GM20431 (cell line): ENCODE results near the gene OTUD5.

Experiments
- in situ Hi-C: fragments of 300-500 bp; cut with MseI, MboI; formaldehyde crosslinking; loops from one replicate; pipeline ENCODE4 v1.15.0; 2020; ENCODE audit warnings: low sequenced_read_pairs; ENCODE audit not compliant: unreplicated experiment

OTUD5 gene

GRCh38 chrX:48938721-48939425 is 18.5 kb downstream of the OTUD5 start:
- in situ Hi-C loops, result no loop called here

GRCh38 chrX:48937054-48937907 is 20.1 kb downstream of the OTUD5 start:
- in situ Hi-C loops, result no loop called here

- in situ Hi-C loops, result no loop called here
Measured at GRCh38 chrX:48936429-48937053, 20.9 kb downstream of the OTUD5 start.

GRCh38 chrX:48935301-48935670 is 22.1 kb downstream of the OTUD5 start:
- in situ Hi-C loops, result no loop called here

- in situ Hi-C loops, result no loop called here
Measured at GRCh38 chrX:48934581-48935300, 22.7 kb downstream of the OTUD5 start.

- in situ Hi-C loops, result no loop called here
Measured at GRCh38 chrX:48933757-48934156, 23.6 kb downstream of the OTUD5 start.

GRCh38 chrX:48927736-48928382 is 29.5 kb downstream of the OTUD5 start:
- in situ Hi-C loops, result no loop called here

GRCh38 chrX:48927123-48927522 is 30.3 kb downstream of the OTUD5 start:
- in situ Hi-C loops, result no loop called here

GRCh38 chrX:48924270-48924669 is 33.1 kb downstream of the OTUD5 start:
- in situ Hi-C loops, result no loop called here

GRCh38 chrX:48923771-48924170 is 33.6 kb downstream of the OTUD5 start:
- in situ Hi-C loops, result no loop called here

GRCh38 chrX:48920718-48921104 is 36.7 kb downstream of the OTUD5 start:
- in situ Hi-C loops, result no loop called here

GRCh38 chrX:48919947-48920717 is 37.3 kb downstream of the OTUD5 start:
- in situ Hi-C loops, result no loop called here

- in situ Hi-C loops, result no loop called here
Measured at GRCh38 chrX:48919360-48919841, 38.0 kb downstream of the OTUD5 start.

GRCh38 chrX:48918643-48919340 is 38.6 kb downstream of the OTUD5 start, which contains the start of gene PIM2:
PIM2 (minus strand) TSS chrX:48919024; CDS start chrX:48918834, 190 bp downstream.
- in situ Hi-C loops, result no loop called here

GRCh38 chrX:48918301-48918642 is 39.1 kb downstream of the OTUD5 start:
- in situ Hi-C loops, result no loop called here

GRCh38 chrX:48917139-48918001 is 40.0 kb downstream of the OTUD5 start:
- in situ Hi-C loops, result no loop called here

- in situ Hi-C loops, result no loop called here
Measured at GRCh38 chrX:48914593-48915493, 42.6 kb downstream of the OTUD5 start.
